Choroid plexus epithelial cell (primary cell): ENCODE measurements around the gene BRD4.
A peak's percentile ranks its signal among the peaks of the same experiment; 100 is the strongest.
"Not testable (repeated sequence)": the region's sequence is repeated elsewhere in the genome, so short reads cannot be mapped to it uniquely, and the experiment has no call there.

Experiments
- DNase-seq: peaks from one replicate; pipeline ENCODE4 v3.0.0-alpha.2; 2010; ENCODE audit warnings: low read depth
- H3K4me3 ChIP-seq: 2 replicates; pipeline ENCODE4 v1.5.1; 2011; ENCODE audit warnings: low read depth, mild to moderate bottlenecking, control low read depth, low read length, moderate library complexity
- CTCF ChIP-seq: conservative IDR thresholded peaks from 2 replicates; pipeline ENCODE4 v1.5.1; 2011; ENCODE audit warnings: low read depth, mild to moderate bottlenecking, control low read depth, inconsistent platforms, low read length, moderate library complexity

Gene BRD4

GRCh38 chr19:15357906-15358305 lies 25.6 kb upstream of the BRD4 start:
- DNase-seq: no peak
- TF ChIP-seq CTCF: no peak
- no peak overlapping the region for H3K4me3 ChIP-seq

- TF ChIP-seq CTCF: no peak
- no peak for DNase-seq
- no peak overlapping the region for H3K4me3 ChIP-seq
These were observed 22.4 kb upstream of the BRD4 start for GRCh38 chr19:15354566-15355296.

GRCh38 chr19:15353908-15354307 lies 21.6 kb upstream of the BRD4 start:
- no peak for TF ChIP-seq CTCF
- no peak for DNase-seq
- no peak overlapping the region for H3K4me3 ChIP-seq

- not testable (repeated sequence) for DNase-seq, H3K4me3 ChIP-seq
These were observed 20.2 kb upstream of the BRD4 start for GRCh38 chr19:15352535-15352934.

- DNase-seq, H3K4me3 ChIP-seq: not testable (repeated sequence)
These were observed 9.0 kb upstream of the BRD4 start for GRCh38 chr19:15341328-15341727.

GRCh38 chr19:15340086-15340485 lies 7.7 kb upstream of the BRD4 start:
- DNase-seq: no peak
- no peak overlapping the region for H3K4me3 ChIP-seq
- no peak for TF ChIP-seq CTCF

- peak; percentile 64 for DNase-seq
- TF ChIP-seq CTCF: no peak
- no peak overlapping the region for H3K4me3 ChIP-seq
These were observed 4.9 kb upstream of the BRD4 start for GRCh38 chr19:15337202-15337601.

- not testable (repeated sequence) for DNase-seq
These were observed 3.7 kb upstream of the BRD4 start for GRCh38 chr19:15335992-15336391.

More at GRCh38 chr19:15335992-15336391, 3.7 kb upstream of the BRD4 start:
- H3K4me3 ChIP-seq: not testable (repeated sequence)
